ENCODE data around the gene TYRO3.

GRCh38 chr15:41597787-41598186, 38.8 kb downstream of the TYRO3 start:
- TF ChIP-seq POLR2A (IDR thresholded peaks at IDR 0.05): no peak
- no peak for TF ChIP-seq CTCF (IDR thresholded peaks at IDR 0.05)
